DMS153 treated with DMSO at 0.1 percent for 48 hours (cell line): ENCODE measurements around the gene AOPEP.

Experiments used
- DNase-seq: peaks from one replicate; lab custom pipeline; 2025; ENCODE audit not compliant: unreplicated experiment; lab: John Stamatoyannopoulos, UW

AOPEP gene

DNA sequence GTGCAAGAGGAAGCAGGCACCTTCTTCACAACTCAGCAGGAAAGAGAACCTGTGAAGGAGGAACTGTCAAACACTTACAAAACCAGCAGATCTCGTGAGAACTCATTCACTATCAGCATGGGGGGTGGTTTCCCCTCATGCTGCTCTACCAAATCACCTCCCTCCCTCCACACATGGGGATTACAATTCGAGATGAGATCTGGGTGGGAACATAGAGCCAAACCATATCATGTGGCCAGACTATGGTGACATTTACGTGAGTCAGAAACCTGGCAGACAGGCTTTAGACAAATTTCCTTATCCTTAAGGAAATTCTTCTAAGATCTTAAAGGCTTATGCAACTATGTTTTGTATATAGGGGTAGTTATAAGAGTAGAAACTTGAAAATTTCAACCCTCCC, 8.7 kb upstream of the AOPEP start:
- DNase-seq: no peak

DNA sequence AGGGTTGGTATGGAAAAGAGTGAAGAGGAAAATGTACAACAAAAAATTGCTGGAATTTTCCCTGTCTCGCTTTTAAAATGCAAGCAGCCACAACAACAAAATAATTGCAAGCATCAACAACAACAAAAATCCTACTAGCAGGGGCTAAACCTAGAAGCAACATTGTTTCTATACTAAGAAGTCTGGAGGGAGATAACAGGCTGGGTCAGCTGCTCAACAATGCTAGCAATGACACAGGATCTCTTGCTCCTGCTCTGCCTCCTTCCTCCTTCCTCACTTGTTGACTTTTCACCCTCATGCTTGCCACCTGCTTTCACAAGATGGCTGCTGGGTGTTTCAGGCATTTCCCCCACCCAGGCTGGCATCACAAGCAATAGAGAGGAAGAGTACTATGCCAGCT, 7.6 kb upstream of the AOPEP start:
- DNase-seq: no peak

GRCh38 chr9:94719878-94720277, 6.6 kb upstream of the AOPEP start:
- DNase-seq: no peak

GRCh38 chr9:94720846-94721549, 5.5 kb upstream of the AOPEP start:
- DNase-seq: no peak

- no peak for DNase-seq
These were observed 4.7 kb upstream of the AOPEP start for GRCh38 chr9:94721754-94722153.

DNA sequence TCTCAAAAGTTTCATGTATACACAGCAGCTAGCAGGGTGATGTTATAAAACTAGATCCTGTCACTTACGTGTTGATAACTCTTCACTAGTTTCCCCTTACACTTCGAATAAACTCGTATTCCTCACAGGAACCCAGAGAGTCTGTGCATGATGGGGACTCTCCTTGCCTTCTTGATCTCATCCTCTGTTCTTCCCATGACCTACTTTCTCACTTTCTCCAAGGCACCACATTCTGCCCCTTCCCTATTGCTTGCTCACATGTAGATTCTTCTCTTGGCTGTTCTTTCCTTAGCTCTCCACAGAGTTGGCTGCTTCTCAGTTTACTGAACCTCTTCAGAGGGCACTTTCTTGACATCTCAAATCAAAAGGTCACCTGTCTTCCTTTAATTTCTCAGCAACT, 1.2 kb upstream of the AOPEP start:
- no peak for DNase-seq

GRCh38 chr9:94728719-94729118, 2.2 kb downstream of the AOPEP start:
- no peak for DNase-seq

- no peak for DNase-seq
These were observed 2.7 kb downstream of the AOPEP start for GRCh38 chr9:94729199-94729598.

- DNase-seq: no peak
These were observed 7.7 kb downstream of the AOPEP start for GRCh38 chr9:94734054-94734754.

GRCh38 chr9:94736759-94737158, 10.3 kb downstream of the AOPEP start:
- DNase-seq: no peak

GRCh38 chr9:94740145-94740840, 13.8 kb downstream of the AOPEP start:
- DNase-seq: no peak

DNA sequence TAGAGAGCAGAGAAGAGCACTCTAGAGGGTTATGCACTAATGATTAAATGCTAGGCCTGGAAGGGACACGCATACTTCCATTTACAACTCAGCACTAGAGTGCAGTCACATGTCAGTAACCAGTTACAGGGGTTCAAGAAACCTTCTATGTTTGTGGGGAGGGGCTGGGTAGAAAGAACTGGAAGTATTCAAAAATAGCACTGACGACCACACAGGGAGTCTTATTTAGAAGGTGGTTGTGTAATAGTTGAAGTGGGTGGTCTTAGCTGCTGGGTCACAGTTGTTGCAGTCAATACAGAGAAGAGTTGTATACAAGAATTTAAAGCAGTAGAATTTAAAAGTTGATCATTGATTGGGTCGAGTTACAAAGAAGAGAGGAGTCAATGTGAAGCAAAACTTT, 15.4 kb downstream of the AOPEP start:
- DNase-seq: no peak

- DNase-seq: no peak
These were observed 16.8 kb downstream of the AOPEP start for GRCh38 chr9:94743035-94743954.

GRCh38 chr9:94745806-94746540, 19.5 kb downstream of the AOPEP start:
- no peak for DNase-seq

GRCh38 chr9:94746541-94747370, 20.3 kb downstream of the AOPEP start:
- no peak for DNase-seq

DNA sequence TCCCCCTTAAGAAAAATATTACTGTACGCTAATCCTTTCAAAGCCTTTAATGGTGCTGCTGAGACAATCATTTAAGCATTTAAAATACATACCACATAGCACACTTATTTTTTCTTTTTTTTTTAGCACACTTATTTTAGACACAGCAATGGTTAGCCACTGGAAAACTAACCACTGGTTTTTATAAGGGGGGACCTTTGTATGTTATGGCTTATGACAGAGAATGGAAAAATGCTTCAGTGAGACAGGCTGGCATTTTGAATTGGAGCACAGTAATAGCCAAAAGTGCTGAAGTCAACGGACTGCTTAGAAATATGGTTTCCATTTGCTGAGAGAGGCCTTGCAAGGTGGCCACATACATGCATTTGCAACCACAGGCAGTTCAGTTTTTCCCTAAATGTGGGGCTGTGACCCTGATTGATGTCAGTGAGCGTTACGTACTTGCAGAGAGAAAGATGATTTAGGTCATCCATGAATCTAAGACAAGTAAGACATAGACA, 28.5 kb downstream of the AOPEP start:
- DNase-seq: no peak

DNA sequence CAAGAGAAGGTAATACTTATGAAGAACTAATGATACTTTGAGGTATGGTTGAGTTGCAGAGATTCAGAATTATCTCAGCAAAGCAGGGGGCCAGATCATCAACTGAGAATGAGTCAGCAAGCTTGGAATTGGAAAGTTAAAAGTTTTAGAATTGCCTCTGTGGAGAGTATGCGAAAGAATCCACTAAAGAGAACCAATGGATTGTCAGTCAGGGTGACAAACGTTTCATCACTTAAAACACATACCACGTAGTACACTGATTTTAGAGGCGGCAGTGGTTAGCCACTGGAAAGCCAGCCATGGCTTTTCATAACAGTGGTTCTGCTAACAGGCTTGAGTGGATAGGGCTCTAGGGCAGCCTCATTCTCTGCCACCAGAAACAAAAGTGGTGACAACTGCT, 30.7 kb downstream of the AOPEP start:
- DNase-seq: no peak

GRCh38 chr9:94758031-94758430, 31.5 kb downstream of the AOPEP start:
- DNase-seq: no peak

DNA sequence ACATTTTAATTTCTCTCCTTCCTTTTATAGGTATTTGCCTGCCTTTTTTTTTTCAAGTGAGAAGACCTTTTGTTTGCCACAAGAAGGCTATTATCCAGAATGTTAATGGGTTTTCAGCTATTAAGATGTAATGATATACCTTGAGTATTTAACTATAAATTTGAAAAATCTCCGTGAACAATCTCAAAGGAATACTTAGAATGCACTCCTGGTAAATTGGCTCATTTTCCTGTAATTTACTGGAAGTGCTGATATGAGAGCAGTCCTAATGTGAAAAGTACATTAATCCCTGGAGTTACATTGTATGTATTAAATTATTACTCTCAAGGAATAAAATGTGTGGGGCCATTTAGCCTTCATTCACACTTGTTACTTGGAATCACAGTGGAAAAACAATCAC, 32.4 kb downstream of the AOPEP start:
- DNase-seq: no peak
